Thymus (tissue), 11 donors: ENCODE data around the gene ADIRF. TPM values are rescaled to one million over a fixed set of nuclear protein-coding genes. Genes with fewer than 3 reads are reported as not detected.
"Not testable (repeated sequence)": the region's sequence is repeated elsewhere in the genome, so short reads cannot be mapped to it uniquely, and the experiment has no call there.

Source experiments
- DNase-seq, 9 donors: peaks; one replicate each; pipeline ENCODE4 v3.0.0-alpha.2; 2013; ENCODE audit warnings: low spot score in 9 of 9, low read depth in 6 of 9, missing footprints in 1 of 9
- H3K27ac ChIP-seq, 2 donors: one replicate each; pipeline ENCODE4 v1.5.1; 2013; ENCODE audit warnings: control low read depth in 1 of 2, low read depth in 1 of 2, low read length in 1 of 2, mild to moderate bottlenecking in 1 of 2, moderate library complexity in 1 of 2
- H3K27me3 ChIP-seq, 2 donors: one replicate each; pipeline ENCODE4 v1.5.1; 2013; ENCODE audit warnings: low read length in 1 of 2; ENCODE audit not compliant: control insufficient read depth in 2 of 2, insufficient read depth in 1 of 2
- H3K36me3 ChIP-seq, 2 donors: one replicate each; pipeline ENCODE4 v1.5.1; 2013; ENCODE audit warnings: low read length in 1 of 2, mild to moderate bottlenecking in 1 of 2, moderate library complexity in 1 of 2; ENCODE audit not compliant: control insufficient read depth in 2 of 2, insufficient read depth in 2 of 2
- H3K4me1 ChIP-seq, 2 donors: one replicate each; pipeline ENCODE4 v1.5.1; 2013; ENCODE audit warnings: low read length in 2 of 2; ENCODE audit not compliant: control insufficient read depth in 2 of 2, insufficient read depth in 2 of 2
- H3K4me3 ChIP-seq, 2 donors: one replicate each; pipeline ENCODE4 v1.5.1; 2013; ENCODE audit warnings: low read length in 2 of 2, control low read depth in 1 of 2, mild to moderate bottlenecking in 1 of 2
- H3K9me3 ChIP-seq, 2 donors: one replicate each; pipeline ENCODE4 v1.5.1; 2013; ENCODE audit warnings: low read length in 1 of 2, mild to moderate bottlenecking in 1 of 2; ENCODE audit not compliant: control insufficient read depth in 2 of 2, insufficient read depth in 1 of 2
- WGBS: extraction: QIAGEN DNeasy Blood & Tissue Kit; methylation state at CpG from one replicate; pipeline ENCODE4 v1.1.7; 2013; 5-methylcytosine and 5-hydroxymethylcytosine counted together
- polyA plus RNA-seq: library from polyadenylated mRNA; stranded (reverse); fragments of 200-250 nt; gene quantifications from one replicate; pipeline ENCODE4 v1.2.3, GENCODE V29; 2013
- total RNA-seq: library from RNA; stranded (reverse); fragments of 120-200 nt; gene quantifications from one replicate; pipeline ENCODE4 v1.2.4, GENCODE V29; 2013
- donor health status: healthy.

The ADIRF gene
- total and polyA plus RNA-seq, 2 donors: 23.8 to 196 TPM

- H3K4me1 ChIP-seq, H3K36me3 ChIP-seq, H3K4me3 ChIP-seq, H3K27me3 ChIP-seq, H3K9me3 ChIP-seq, H3K27ac ChIP-seq, DNase-seq: not testable (repeated sequence)
- 97% methylated on average over 7 of the region's 7 CpGs for WGBS
Observed at GRCh38 chr10:87008303-87008702, 40.0 kb downstream of the ADIRF start.

GRCh38 chr10:87009134-87009696, 40.9 kb downstream of the ADIRF start:
- DNase-seq, H3K27me3 ChIP-seq, H3K4me1 ChIP-seq, H3K9me3 ChIP-seq, H3K4me3 ChIP-seq, H3K36me3 ChIP-seq, H3K27ac ChIP-seq: not testable (repeated sequence)
- WGBS: 95% methylated on average over 18 of the region's 18 CpGs

GRCh38 chr10:87013528-87013927, 45.2 kb downstream of the ADIRF start:
- not testable (repeated sequence) for H3K9me3 ChIP-seq, H3K4me1 ChIP-seq, DNase-seq, H3K4me3 ChIP-seq, H3K27ac ChIP-seq, H3K36me3 ChIP-seq, H3K27me3 ChIP-seq
- WGBS: 11% methylated on average over 3 of the region's 3 CpGs

GRCh38 chr10:87014986-87015716, 46.9 kb downstream of the ADIRF start:
- 94% methylated on average over 9 of the region's 10 CpGs for WGBS
- H3K9me3 ChIP-seq, H3K27ac ChIP-seq, H3K36me3 ChIP-seq, H3K4me3 ChIP-seq, DNase-seq, H3K27me3 ChIP-seq, H3K4me1 ChIP-seq: not testable (repeated sequence)

GRCh38 chr10:87018127-87018526, 49.8 kb downstream of the ADIRF start:
- WGBS: 96% methylated on average over 6 of the region's 6 CpGs
- DNase-seq, H3K36me3 ChIP-seq, H3K4me1 ChIP-seq, H3K27me3 ChIP-seq, H3K4me3 ChIP-seq, H3K9me3 ChIP-seq, H3K27ac ChIP-seq: not testable (repeated sequence)

- not testable (repeated sequence) for H3K36me3 ChIP-seq, H3K4me3 ChIP-seq, DNase-seq, H3K4me1 ChIP-seq, H3K27ac ChIP-seq, H3K27me3 ChIP-seq, H3K9me3 ChIP-seq
- 95% methylated on average over 6 of the region's 6 CpGs for WGBS
Observed at GRCh38 chr10:87019066-87019465, 50.8 kb downstream of the ADIRF start.

- not testable (repeated sequence) for DNase-seq
- 100% methylated on average over 1 of the region's 1 CpG for WGBS
Observed at GRCh38 chr10:87019504-87019903, 51.2 kb downstream of the ADIRF start.

GRCh38 chr10:87020056-87020455, 51.8 kb downstream of the ADIRF start, which contains the start of gene FAM25A:
Gene FAM25A, plus strand, starts transcription at chr10:87020294. Its CDS starts 31 bp downstream, at chr10:87020325.
- not testable (repeated sequence) for H3K36me3 ChIP-seq, H3K27me3 ChIP-seq, DNase-seq, H3K9me3 ChIP-seq, H3K27ac ChIP-seq, H3K4me3 ChIP-seq, H3K4me1 ChIP-seq
- 88% methylated on average over 9 of the region's 9 CpGs for WGBS

More at GRCh38 chr10:87019504-87019903, 51.2 kb downstream of the ADIRF start:
- not testable (repeated sequence) for H3K9me3 ChIP-seq, H3K27ac ChIP-seq, H3K4me3 ChIP-seq, H3K36me3 ChIP-seq, H3K4me1 ChIP-seq, H3K27me3 ChIP-seq
